Measurements from ENCODE around the gene CDCP2.
"Not testable (repeated sequence)": the region's sequence is repeated elsewhere in the genome, so short reads cannot be mapped to it uniquely, and the experiment has no call there.

CDCP2 gene

GRCh38 chr1:54096877-54097240, 55.9 kb downstream of the CDCP2 start:
- H3K4me3 ChIP-seq (ENCODE audit: low read depth, low read length): no peak overlapping the region
- TF ChIP-seq, protein P1, sequence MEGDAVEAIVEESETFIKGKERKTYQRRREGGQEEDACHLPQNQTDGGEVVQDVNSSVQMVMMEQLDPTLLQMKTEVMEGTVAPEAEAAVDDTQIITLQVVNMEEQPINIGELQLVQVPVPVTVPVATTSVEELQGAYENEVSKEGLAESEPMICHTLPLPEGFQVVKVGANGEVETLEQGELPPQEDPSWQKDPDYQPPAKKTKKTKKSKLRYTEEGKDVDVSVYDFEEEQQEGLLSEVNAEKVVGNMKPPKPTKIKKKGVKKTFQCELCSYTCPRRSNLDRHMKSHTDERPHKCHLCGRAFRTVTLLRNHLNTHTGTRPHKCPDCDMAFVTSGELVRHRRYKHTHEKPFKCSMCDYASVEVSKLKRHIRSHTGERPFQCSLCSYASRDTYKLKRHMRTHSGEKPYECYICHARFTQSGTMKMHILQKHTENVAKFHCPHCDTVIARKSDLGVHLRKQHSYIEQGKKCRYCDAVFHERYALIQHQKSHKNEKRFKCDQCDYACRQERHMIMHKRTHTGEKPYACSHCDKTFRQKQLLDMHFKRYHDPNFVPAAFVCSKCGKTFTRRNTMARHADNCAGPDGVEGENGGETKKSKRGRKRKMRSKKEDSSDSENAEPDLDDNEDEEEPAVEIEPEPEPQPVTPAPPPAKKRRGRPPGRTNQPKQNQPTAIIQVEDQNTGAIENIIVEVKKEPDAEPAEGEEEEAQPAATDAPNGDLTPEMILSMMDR (IDR thresholded peaks at IDR 0.05; ENCODE audit: control insufficient read depth, extremely low read depth, insufficient read depth): no peak
- no peak for DNase-seq (ENCODE audit: low read depth)

GRCh38 chr1:54096227-54096876, 56.4 kb downstream of the CDCP2 start:
- TF ChIP-seq, protein P1 (IDR thresholded peaks at IDR 0.05; ENCODE audit: control insufficient read depth, extremely low read depth, insufficient read depth): no peak
- no peak overlapping the region for H3K4me3 ChIP-seq (ENCODE audit: low read depth, low read length)
- no peak for DNase-seq (ENCODE audit: low read depth)

DNA sequence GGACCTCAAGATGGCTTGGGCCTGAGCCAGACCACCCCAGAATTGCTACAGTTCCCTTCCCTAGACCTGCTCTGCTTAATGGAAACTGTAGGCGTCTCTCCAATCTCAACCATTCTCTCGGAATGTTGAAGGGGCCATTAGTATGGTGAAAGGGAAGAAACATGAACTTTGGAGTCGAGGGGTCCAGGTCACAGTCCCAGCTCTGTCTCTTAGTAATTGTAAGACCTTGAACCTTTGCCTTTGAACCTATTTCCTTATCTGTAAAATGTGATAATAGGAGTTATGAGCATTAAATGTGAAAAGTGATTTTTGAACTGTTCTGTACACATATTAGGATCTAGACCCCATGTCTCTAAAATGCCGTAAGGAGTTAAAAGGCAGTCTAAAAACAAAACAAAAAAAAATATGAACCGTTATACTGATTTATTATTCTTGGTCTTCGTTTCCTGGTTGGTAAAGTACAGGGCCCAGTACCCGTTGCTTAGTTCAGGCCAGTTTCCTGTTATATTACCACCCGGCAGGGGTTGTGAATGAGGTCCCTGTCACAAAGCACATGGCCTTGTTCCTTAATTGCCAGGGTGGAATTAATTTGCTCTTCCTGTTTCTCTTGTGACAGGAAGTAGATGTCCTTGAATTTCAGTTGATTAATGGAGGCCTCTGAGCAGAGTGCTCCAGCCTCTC, 57.1 kb downstream of the CDCP2 start:
- H3K4me3 ChIP-seq (ENCODE audit: low read depth, low read length): no peak overlapping the region

GRCh38 chr1:54094730-54095105, 58.1 kb downstream of the CDCP2 start:
- DNase-seq (ENCODE audit: low read depth); H3K4me3 ChIP-seq (ENCODE audit: low read depth, low read length): not testable (repeated sequence)

More for the DNA sequence above, 57.1 kb downstream of the CDCP2 start:
- TF ChIP-seq, protein P1 (IDR thresholded peaks at IDR 0.05; ENCODE audit: control insufficient read depth, extremely low read depth, insufficient read depth): no peak
- DNase-seq (ENCODE audit: low read depth): no peak

- DNase-seq (ENCODE audit: low read depth): no peak
- H3K4me3 ChIP-seq (ENCODE audit: low read depth, low read length): no peak overlapping the region
- TF ChIP-seq, protein P1 (IDR thresholded peaks at IDR 0.05; ENCODE audit: control insufficient read depth, extremely low read depth, insufficient read depth): no peak
Observed at GRCh38 chr1:54094001-54094729, 58.6 kb downstream of the CDCP2 start.

GRCh38 chr1:54091666-54092065, 61.1 kb downstream of the CDCP2 start:
- no peak for DNase-seq (ENCODE audit: low read depth)
- no peak overlapping the region for H3K4me3 ChIP-seq (ENCODE audit: low read depth, low read length)
- TF ChIP-seq, protein P1 (IDR thresholded peaks at IDR 0.05; ENCODE audit: control insufficient read depth, extremely low read depth, insufficient read depth): no peak

- TF ChIP-seq, protein P1 (IDR thresholded peaks at IDR 0.05; ENCODE audit: control insufficient read depth, extremely low read depth, insufficient read depth): no peak
- H3K4me3 ChIP-seq (ENCODE audit: low read depth, low read length): no peak overlapping the region
- DNase-seq (ENCODE audit: low read depth): no peak
Observed at GRCh38 chr1:54088385-54088784, 64.4 kb downstream of the CDCP2 start.
